Stimulated activated CD4-positive, alpha-beta T cell treated with anti-CD3 and anti-CD28 coated beads, Interleukin-1b, Interleukin-23, amount 100 ng/mL, for 48 hours (primary cell): ENCODE measurements around the gene GLYAT.

ENCODE experiments used
- DNase-seq: peaks from one replicate; pipeline ENCODE4 v3.0.0-alpha.2; 2020

Gene GLYAT

GRCh38 chr11:58676563-58677135 lies 55.1 kb downstream of the GLYAT start:
- DNase-seq, result no peak

DNA sequence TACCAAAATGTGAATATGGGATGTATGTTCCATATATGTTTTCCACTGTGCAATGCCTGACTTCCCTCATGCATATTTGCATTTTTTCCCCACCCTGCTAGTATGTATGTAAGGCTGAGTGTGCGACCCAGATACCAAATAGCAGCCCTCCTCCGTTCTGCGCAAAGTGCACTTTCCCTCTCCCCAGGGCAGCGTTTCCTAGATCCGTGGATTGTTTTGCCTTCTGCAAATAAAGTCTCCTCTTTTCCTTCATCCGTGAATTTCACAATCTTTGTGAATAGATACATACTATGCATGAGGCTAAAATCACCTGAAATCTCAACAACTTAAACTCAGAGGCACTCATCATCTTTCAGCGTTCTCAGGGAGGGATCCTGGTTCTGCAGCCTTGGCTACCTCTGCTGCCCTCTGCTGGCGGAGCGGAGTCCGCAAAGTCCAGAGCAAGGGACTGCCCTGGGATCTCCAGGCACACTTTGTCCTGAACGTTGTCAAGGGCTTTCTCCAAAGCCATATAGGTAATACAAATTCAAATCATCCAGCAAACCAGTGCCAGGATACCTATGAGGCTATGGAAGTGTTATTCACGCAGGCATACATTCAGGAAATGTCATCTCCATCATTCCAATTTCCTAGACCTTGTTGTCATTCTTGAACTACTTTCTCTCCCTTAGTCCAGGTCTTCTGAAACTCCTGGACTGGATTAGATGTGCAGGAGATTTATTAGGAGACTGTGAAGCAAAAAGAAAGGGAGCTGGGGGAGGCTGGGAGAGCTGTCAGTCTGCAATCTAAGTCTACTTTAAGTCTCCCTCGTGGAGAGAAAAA lies 56.2 kb downstream of the GLYAT start:
- DNase-seq, result peak; percentile 76

DNA sequence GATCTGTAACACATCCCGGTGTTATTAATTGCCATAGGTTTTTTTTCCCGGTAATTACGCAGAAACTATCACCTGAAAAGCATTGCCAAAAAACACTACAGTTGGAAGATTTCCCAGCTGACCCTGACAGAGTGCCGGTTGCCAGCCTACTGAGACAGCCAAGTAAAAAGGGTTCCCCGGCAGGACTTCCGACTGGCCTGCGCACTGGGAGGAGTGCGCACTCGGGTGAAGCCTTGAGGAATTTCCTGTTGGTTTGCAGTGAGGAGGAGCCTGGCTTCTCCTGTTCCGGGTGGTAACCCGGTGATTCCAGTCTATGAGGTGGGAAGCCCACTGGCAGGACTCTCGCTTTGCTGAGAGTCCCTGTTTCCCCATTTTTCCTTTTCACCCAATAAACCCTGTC lies 57.1 kb downstream of the GLYAT start:
- no peak for DNase-seq

GRCh38 chr11:58671983-58672633 lies 59.6 kb downstream of the GLYAT start:
- DNase-seq, result no peak

GRCh38 chr11:58659910-58660570 lies 71.7 kb downstream of the GLYAT start:
- DNase-seq, result no peak

GRCh38 chr11:58659404-58659803 lies 72.3 kb downstream of the GLYAT start:
- DNase-seq, result no peak
